Measurements from ENCODE around the gene NADK.
"Not testable (repeated sequence)": the region's sequence is repeated elsewhere in the genome, so short reads cannot be mapped to it uniquely, and the experiment has no call there.

GRCh38 chr1:1727131-1727651, 51.1 kb downstream of the NADK start:
- TF ChIP-seq, protein P1, sequence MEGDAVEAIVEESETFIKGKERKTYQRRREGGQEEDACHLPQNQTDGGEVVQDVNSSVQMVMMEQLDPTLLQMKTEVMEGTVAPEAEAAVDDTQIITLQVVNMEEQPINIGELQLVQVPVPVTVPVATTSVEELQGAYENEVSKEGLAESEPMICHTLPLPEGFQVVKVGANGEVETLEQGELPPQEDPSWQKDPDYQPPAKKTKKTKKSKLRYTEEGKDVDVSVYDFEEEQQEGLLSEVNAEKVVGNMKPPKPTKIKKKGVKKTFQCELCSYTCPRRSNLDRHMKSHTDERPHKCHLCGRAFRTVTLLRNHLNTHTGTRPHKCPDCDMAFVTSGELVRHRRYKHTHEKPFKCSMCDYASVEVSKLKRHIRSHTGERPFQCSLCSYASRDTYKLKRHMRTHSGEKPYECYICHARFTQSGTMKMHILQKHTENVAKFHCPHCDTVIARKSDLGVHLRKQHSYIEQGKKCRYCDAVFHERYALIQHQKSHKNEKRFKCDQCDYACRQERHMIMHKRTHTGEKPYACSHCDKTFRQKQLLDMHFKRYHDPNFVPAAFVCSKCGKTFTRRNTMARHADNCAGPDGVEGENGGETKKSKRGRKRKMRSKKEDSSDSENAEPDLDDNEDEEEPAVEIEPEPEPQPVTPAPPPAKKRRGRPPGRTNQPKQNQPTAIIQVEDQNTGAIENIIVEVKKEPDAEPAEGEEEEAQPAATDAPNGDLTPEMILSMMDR (IDR thresholded peaks at IDR 0.05; ENCODE audit: borderline replicate concordance, extremely low read depth, low read length, poor library complexity, severe bottlenecking), result not testable (repeated sequence)
- TF ChIP-seq EZH2 (IDR thresholded peaks at IDR 0.05; ENCODE audit: borderline replicate concordance, low read depth, low read length, severe bottlenecking), result not testable (repeated sequence)

Measured in DND-41 (cell line).